RWPE2 (cell line): Measurements from ENCODE around the gene SORCS2.

Experiments
- ATAC-seq: fragments of 200-7000 bp; cut with Tn5 transposase; 3 replicates; pipeline ENCODE4 v1.9.1; 2021; ENCODE audit warnings: low read depth
- DNase-seq: peaks from one replicate; pipeline ENCODE4 v3.0.0-alpha.2; 2020; ENCODE audit warnings: low spot score
- H3K27ac ChIP-seq: fragments of 450-650 bp; 2 replicates; pipeline ENCODE4 v1.5.1; 2017; ENCODE audit warnings: mild to moderate bottlenecking; ENCODE audit not compliant: poor library complexity, severe bottlenecking
- H3K27me3 ChIP-seq: fragments of 250-450 bp; sonication (Bioruptor Pico); 2 replicates; pipeline ENCODE4 v1.5.1; 2021; ENCODE audit warnings: mild to moderate bottlenecking, moderate library complexity; ENCODE audit not compliant: insufficient read depth, poor library complexity, severe bottlenecking
- H3K36me3 ChIP-seq: fragments of 250-450 bp; sonication (Bioruptor Pico); 2 replicates; pipeline ENCODE4 v1.5.1; 2020; ENCODE audit warnings: low read depth, mild to moderate bottlenecking, moderate library complexity
- H3K4me1 ChIP-seq: fragments of 250-450 bp; sonication (Bioruptor Pico); 2 replicates; pipeline ENCODE4 v1.5.1; 2021; ENCODE audit warnings: mild to moderate bottlenecking, moderate library complexity; ENCODE audit not compliant: insufficient read depth, poor library complexity, severe bottlenecking
- H3K4me3 ChIP-seq: fragments of 250-450 bp; sonication (Bioruptor Pico); 2 replicates; pipeline ENCODE4 v1.5.1; 2021; ENCODE audit warnings: mild to moderate bottlenecking, moderate library complexity; ENCODE audit not compliant: severe bottlenecking
- H3K9me3 ChIP-seq: fragments of 250-450 bp; sonication (Bioruptor Pico); 2 replicates; pipeline ENCODE4 v1.5.1; 2021; ENCODE audit warnings: mild to moderate bottlenecking, moderate library complexity; ENCODE audit not compliant: severe bottlenecking
- CTCF ChIP-seq: fragments of 450-650 bp; IDR thresholded peaks from one replicate; pipeline ENCODE4 v1.5.1; 2017; ENCODE audit warnings: mild to moderate bottlenecking, moderate library complexity; ENCODE audit not compliant: poor library complexity, severe bottlenecking

SORCS2 gene

GRCh38 chr4:7340553-7341433 is 148.5 kb downstream of the SORCS2 start:
- H3K27me3 ChIP-seq = no peaks in the 10 kb centered on the region
- H3K27ac ChIP-seq = no peak overlapping the region
- ATAC-seq (no peak), DNase-seq (no peak)
- no peaks in the 10 kb centered on the region for H3K36me3 ChIP-seq
- no peaks in the 10 kb centered on the region for H3K9me3 ChIP-seq
- H3K4me1 ChIP-seq = no peaks in the 10 kb centered on the region
- no peak for TF ChIP-seq CTCF
- no peak overlapping the region for H3K4me3 ChIP-seq

DNA sequence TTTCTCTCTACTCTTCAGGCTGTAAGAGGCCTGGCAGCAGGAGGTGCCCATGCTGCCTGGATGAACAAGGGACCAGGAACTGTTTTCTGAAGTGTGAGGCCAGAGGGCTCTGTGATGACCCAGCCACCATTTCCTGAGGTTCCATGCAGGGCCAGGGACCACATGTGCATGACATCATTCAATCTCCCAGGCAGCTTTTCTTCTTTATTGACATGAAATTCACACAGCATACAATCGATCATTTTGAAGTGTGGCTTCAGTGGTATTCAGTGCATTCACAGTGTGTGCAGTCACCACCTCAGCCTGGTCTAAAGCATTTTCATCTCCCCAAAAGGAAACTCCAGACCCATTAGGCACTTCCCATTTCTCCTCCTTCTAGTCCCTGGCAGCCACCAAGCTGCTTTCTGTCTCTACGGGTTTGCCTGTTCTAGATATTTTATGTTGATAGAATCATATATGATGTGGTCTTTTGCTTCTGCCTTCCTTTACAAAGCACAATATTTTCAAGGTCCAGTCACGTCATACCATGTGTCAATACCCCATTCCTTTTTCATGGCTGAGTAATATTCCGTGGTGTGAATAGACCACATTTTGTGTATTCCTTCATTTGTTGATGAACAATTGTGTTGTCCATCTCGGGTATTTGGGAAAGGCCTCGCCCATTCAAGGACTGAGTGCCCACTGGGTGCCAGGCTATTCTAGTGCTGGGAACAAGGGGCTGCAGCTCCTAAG is 149.3 kb downstream of the SORCS2 start:
- Histone ChIP-seq H3K4me3 (no peak overlapping the region), H3K27ac (no peak overlapping the region), H3K4me1 (no peaks in the 10 kb centered on the region), H3K36me3 (no peaks in the 10 kb centered on the region), H3K27me3 (no peaks in the 10 kb centered on the region), H3K9me3 (peaks cover 5% of the 10 kb centered on the region)
- ATAC-seq (no peak), DNase-seq (no peak)
- TF ChIP-seq CTCF = no peak

DNA sequence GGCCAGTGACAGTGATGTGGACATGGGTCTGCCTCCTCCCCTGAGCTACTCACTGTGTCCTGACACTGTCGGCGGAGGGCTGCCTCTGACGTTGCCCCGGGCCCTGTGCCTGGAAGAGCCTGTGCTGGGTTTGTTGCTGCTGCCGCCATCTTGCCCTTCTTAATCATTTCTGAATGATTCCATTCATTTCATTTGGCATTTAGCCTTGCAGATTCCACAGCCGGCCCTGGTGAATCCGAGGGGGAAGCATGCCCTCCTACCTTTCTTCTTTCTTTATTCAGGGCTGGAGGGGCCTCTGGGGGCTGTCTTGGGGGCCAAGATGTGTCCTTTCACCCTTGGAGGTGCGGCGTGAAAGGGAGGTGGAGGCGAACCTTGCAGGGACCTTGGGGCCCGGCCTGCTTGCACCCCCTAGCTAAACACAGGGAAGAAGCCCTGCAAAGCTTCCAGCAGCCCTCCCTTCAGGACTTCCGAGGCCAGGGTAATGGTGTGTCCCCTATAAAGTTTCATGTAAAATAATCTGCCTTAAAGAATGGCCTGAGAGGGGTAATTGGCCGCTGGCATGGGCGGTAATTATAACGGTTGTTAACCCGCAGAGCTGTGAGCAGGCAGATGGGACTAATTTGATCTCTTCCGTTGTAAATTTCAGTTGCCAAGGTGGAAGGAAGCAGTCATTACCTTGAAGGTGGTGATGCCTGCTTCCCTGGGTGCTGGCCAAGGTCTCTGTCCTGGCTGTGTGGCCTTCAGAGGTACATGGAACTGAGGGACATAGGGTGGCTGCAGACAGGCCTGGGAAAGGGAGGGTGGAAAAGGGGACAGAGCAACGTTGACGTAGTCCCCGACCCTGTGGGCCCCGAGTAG is 150.1 kb downstream of the SORCS2 start:
- Histone ChIP-seq H3K4me1 (no peaks in the 10 kb centered on the region), H3K36me3 (no peaks in the 10 kb centered on the region), H3K9me3 (peaks cover 5% of the 10 kb centered on the region), H3K4me3 (no peak overlapping the region), H3K27me3 (no peaks in the 10 kb centered on the region), H3K27ac (no peak overlapping the region)
- DNase-seq (no peak), ATAC-seq (no peak)
- no peak for TF ChIP-seq CTCF

GRCh38 chr4:7343081-7343655 is 150.8 kb downstream of the SORCS2 start:
- no peaks in the 10 kb centered on the region for H3K27me3 ChIP-seq
- peaks cover 5% of the 10 kb centered on the region for H3K9me3 ChIP-seq
- TF ChIP-seq CTCF = no peak
- H3K4me1 ChIP-seq = no peaks in the 10 kb centered on the region
- H3K27ac ChIP-seq = no peak overlapping the region
- no peak for ATAC-seq
- H3K4me3 ChIP-seq = no peak overlapping the region
- DNase-seq = no peak
- no peaks in the 10 kb centered on the region for H3K36me3 ChIP-seq
